K562 (cell line): ENCODE results near the gene TMOD2. TPM values are rescaled to one million over a fixed set of nuclear protein-coding genes. Genes with fewer than 3 reads are reported as not detected.
A peak's percentile ranks its signal among the peaks of the same experiment; 100 is the strongest.

Source experiments
- ATAC-seq: fragments of 200-7000 bp; cut with Tn5 transposase; 3 replicates; pipeline ENCODE4 v1.9.1; 2020; ENCODE audit warnings: moderate library complexity
- BruUV-seq: library from RNA; stranded (reverse); fragments of 400-500 nt; replicated peaks from 2 replicates; lab custom pipeline; 2021; lab: Mats Ljungman, UMichigan
- CTCF ChIA-PET: fragments of 300-600 bp; formaldehyde crosslinking; extraction: SDS; loops from one replicate; lab custom pipeline; 2021; ENCODE audit warnings: low intra/inter-chr PET ratio; lab: Yijun Ruan, JAX
- POLR2A ChIA-PET: fragments of 300-600, 350-650 bp; sonication (Branson Sonifier 250); formaldehyde crosslinking; extraction: SDS; loops from one replicate; lab custom pipeline; 2021; ENCODE audit warnings: antibody characterized with exemption, inconsistent platforms; lab: Yijun Ruan, JAX
- DNase-seq, 4 experiments: peaks; one replicate each; pipeline versions ENCODE4 v3.0.0 to v3.0.0-alpha.2; 2011 to 2018; ENCODE audit warnings: low spot score in 3 of 4, mixed read lengths in 3 of 4; ENCODE audit errors: extremely low read depth in 1 of 4
- FAIRE-seq: peaks from 2 replicates; lab custom pipeline; 2011; peaks lifted over from hg19 to GRCh38; lab: Jason Lieb, UNC
- H2AFZ ChIP-seq: 2 replicates; pipeline ENCODE4 v1.6.0; 2011; ENCODE audit warnings: low read depth, low read length, control low read depth, inconsistent platforms
- H3K27ac ChIP-seq: fragments of 200-600 bp; 3 replicates; pipeline ENCODE4 v1.8.0; 2011; ENCODE audit warnings: low read depth, mild to moderate bottlenecking, control low read depth, inconsistent platforms, low read length, moderate library complexity, mixed read lengths; ENCODE audit errors: extremely low read depth
- H3K27me3 ChIP-seq, 2 experiments: fragments of 300-600 bp in 1 of 2; 2 replicates in 1 of 2; 3 replicates in 1 of 2; pipeline versions ENCODE4 v1.6.0 to v1.8.0; 2011; ENCODE audit warnings: inconsistent platforms in 2 of 2, low read length in 2 of 2, mild to moderate bottlenecking in 1 of 2, mixed read lengths in 1 of 2, moderate library complexity in 1 of 2; ENCODE audit not compliant: control insufficient read depth in 2 of 2, insufficient read depth in 2 of 2
- H3K36me3 ChIP-seq: fragments of 300-600 bp; 3 replicates; pipeline ENCODE4 v1.8.0; 2011; ENCODE audit warnings: mild to moderate bottlenecking, low read length, inconsistent platforms; ENCODE audit not compliant: control insufficient read depth, insufficient read depth
- H3K4me1 ChIP-seq, 2 experiments: fragments of 200-600 bp in 1 of 2; replicated peaks in 1 of 2; 2 replicates in 1 of 2; 3 replicates in 1 of 2; pipeline versions ENCODE4 v1.5.1 to v1.8.0; 2011; ENCODE audit warnings: inconsistent platforms in 2 of 2, low read length in 2 of 2, mild to moderate bottlenecking in 1 of 2, mixed read lengths in 1 of 2, moderate library complexity in 1 of 2; ENCODE audit not compliant: control insufficient read depth in 2 of 2, insufficient read depth in 2 of 2
- H3K4me2 ChIP-seq: 2 replicates; pipeline ENCODE4 v1.6.1; 2011; ENCODE audit warnings: low read length, control low read depth, inconsistent platforms, mixed read lengths; ENCODE audit not compliant: insufficient read depth
- H3K4me3 ChIP-seq: fragments of 200-600 bp; sonication (generic), shearing (Covaris generic); 2 replicates; pipeline ENCODE4 v1.5.1; 2016; ENCODE audit warnings: control low read depth, inconsistent platforms
- H3K79me2 ChIP-seq: fragments of 200-600 bp; 3 replicates; pipeline ENCODE4 v1.8.0; 2011; ENCODE audit warnings: low read length, inconsistent platforms; ENCODE audit not compliant: control insufficient read depth, insufficient read depth
- H3K9ac ChIP-seq, 2 experiments: 2 replicates each; pipeline versions ENCODE4 v1.6.0 to v1.6.1; 2011; ENCODE audit warnings: low read depth in 2 of 2, low read length in 2 of 2, control low read depth in 1 of 2, inconsistent platforms in 1 of 2, mild to moderate bottlenecking in 1 of 2, mixed read lengths in 1 of 2; ENCODE audit not compliant: insufficient read depth in 1 of 2
- H3K9me1 ChIP-seq: one replicate; pipeline ENCODE4 v1.6.0; 2011; ENCODE audit warnings: inconsistent platforms, mild to moderate bottlenecking, low read length, moderate library complexity; ENCODE audit not compliant: control insufficient read depth, insufficient read depth
- H3K9me3 ChIP-seq: replicated peaks from 2 replicates; pipeline ENCODE4 v1.5.1; 2011; ENCODE audit warnings: low read depth, low read length, inconsistent platforms; ENCODE audit not compliant: control insufficient read depth, insufficient read depth
- H4K20me1 ChIP-seq: replicated peaks from 2 replicates; pipeline ENCODE4 v1.6.1; 2011; ENCODE audit warnings: low read length, inconsistent platforms, mixed read lengths; ENCODE audit not compliant: control insufficient read depth, insufficient read depth
- ATF4 ChIP-seq: fragments of 450-650 bp; formaldehyde crosslinking; IDR thresholded peaks from 2 replicates; pipeline ENCODE4 v1.4.0; 2022; ENCODE audit warnings: mild to moderate bottlenecking, moderate library complexity
- CC2D1A ChIP-seq: fragments of 450-650 bp; IDR thresholded peaks from 2 replicates; pipeline ENCODE4 v1.6.1; 2017; ENCODE audit warnings: mild to moderate bottlenecking
- CHAMP1 ChIP-seq: fragments of 450-650 bp; IDR thresholded peaks from 2 replicates; pipeline ENCODE4 v1.6.1; 2016; ENCODE audit warnings: mild to moderate bottlenecking
- CLOCK ChIP-seq: fragments of 250-450 bp; sonication (Bioruptor Pico); IDR thresholded peaks from 2 replicates; pipeline ENCODE4 v1.4.0; 2020; ENCODE audit warnings: mild to moderate bottlenecking, moderate library complexity, borderline replicate concordance
- FOXA1 ChIP-seq: fragments of 450-650 bp; IDR thresholded peaks from 2 replicates; pipeline ENCODE4 v1.6.1; 2016; ENCODE audit warnings: mild to moderate bottlenecking, borderline replicate concordance
- GABPB1 ChIP-seq: sonication (generic); formaldehyde crosslinking; IDR thresholded peaks from 2 replicates; pipeline ENCODE4 v1.8.0; 2022; ENCODE audit warnings: mild to moderate bottlenecking, missing genetic modification reagents
- MAFG ChIP-seq: fragments of 450-650 bp; conservative IDR thresholded peaks from 2 replicates; pipeline ENCODE4 v1.6.1; 2016; ENCODE audit warnings: missing genetic modification characterization, missing compliant biosample characterization
- NFATC3 ChIP-seq: fragments of 450-650 bp; IDR thresholded peaks from 2 replicates; pipeline ENCODE4 v1.6.1; 2017; ENCODE audit warnings: mild to moderate bottlenecking
- TRIM25 ChIP-seq: fragments of 450-650 bp; IDR thresholded peaks from 2 replicates; pipeline ENCODE4 v1.7.0; 2016; ENCODE audit warnings: borderline replicate concordance
- ZNF316 ChIP-seq: fragments of 450-650 bp; IDR thresholded peaks from 2 replicates; pipeline ENCODE4 v1.6.1; 2016
- ZNF511 ChIP-seq: sonication (generic); formaldehyde crosslinking; IDR thresholded peaks from 2 replicates; pipeline ENCODE4 v1.8.0; 2022; ENCODE audit warnings: mild to moderate bottlenecking, missing genetic modification reagents
- WGBS: fragments of 100-300 bp; shearing (Covaris generic); methylation state at CpG from one replicate; pipeline ENCODE4 v1.1.6; 2016; ENCODE audit warnings: low coverage, mixed read lengths; ENCODE audit not compliant: insufficient coverage; ENCODE audit errors: missing lambda C conversion rate; 5-methylcytosine and 5-hydroxymethylcytosine counted together
- in situ Hi-C: fragments of 300-500 bp; cut with MboI; formaldehyde crosslinking; loops from 4 replicates; pipeline ENCODE4 v1.15.0; 2018; ENCODE audit warnings: inconsistent platforms, mixed read lengths
- intact Hi-C: fragments of 100-400 bp; cut with micrococcal nuclease; formaldehyde crosslinking; loops from 2 replicates; pipeline ENCODE4 v1.14.2; 2022
- polyA plus RNA-seq, 8 experiments: library from polyadenylated mRNA; depleted of rRNA in 4 of 8; stranded (reverse) in 5 of 8; unstranded in 3 of 8; fragments of >200 nt; fragmentation: Nextera tagmentation in 2 of 8; fragmentation: Illumina TruSeq in 1 of 8; extraction: Ambion mirVana in 2 of 8; extraction: Trizol in 1 of 8; gene quantifications; 2 replicates each; pipeline versions ENCODE4 v1.2.1 to v1.2.3, GENCODE V29; 2011 to 2014; ENCODE audit warnings: inconsistent platforms in 1 of 8, missing spikeins in 1 of 8
- total RNA-seq, 7 experiments: library from RNA; depleted of rRNA in 6 of 7; stranded (reverse); fragments of >200 nt in 6 of 7; fragmentation: Illumina TruSeq in 2 of 7; extraction: Trizol in 2 of 7; gene quantifications; 2 replicates each; pipeline versions ENCODE4 v1.2.1 to v1.2.3, GENCODE V29; 2011 to 2021; ENCODE audit warnings: low replicate concordance in 1 of 7

The TMOD2 gene
- total and polyA plus RNA-seq, 9 of the 15 experiments (the other 6 are each of a cell fraction or from before 2014, with no cell fraction given) = 0.49 to 3.8 (median 3.0) TPM

GRCh38 chr15:51720201-51720995 is 31.0 kb upstream of the TMOD2 start:
- Histone ChIP-seq H3K9me3 (no peaks in the 10 kb centered on the region), H3K9me1 (no peaks in the 10 kb centered on the region), H3K27me3 (no peaks in the 10 kb centered on the region), H2AFZ (no peak overlapping the region), H3K27ac (no peak overlapping the region), H3K36me3 (peaks cover 24% of the 10 kb centered on the region; the same call in 2 of the 3 replicates), H3K4me1 (peaks cover 0 to 7% of the 10 kb centered on the region in 2 experiments; a peak in 2 of 5 replicates), H4K20me1 (no peaks in the 10 kb centered on the region), H3K9ac (no peak overlapping the region), H3K4me3 (no peak overlapping the region), H3K79me2 (no peaks in the 10 kb centered on the region), H3K4me2 (no peak overlapping the region)
- intact Hi-C loops = no loop called here
- in situ Hi-C loops = no loop called here
- CTCF ChIA-PET = no interaction called here
- FAIRE-seq = no peak
- BruUV-seq = TSS peak; percentile 50
- 58% methylated on average over 8 of the region's 8 CpGs for WGBS
- POLR2A ChIA-PET = interaction anchor here (1.5 kb wide), 1 partner anchor 16 kb away, joined by 6 read pairs; no protein-coding TSS in a partner anchor
- 0 out of 3 replicates have a peak, but pooled peaks have one; percentile 20 for ATAC-seq
- DNase-seq = no peak
- TF ChIP-seq FOXA1 (no peak), ZNF316 (peak; percentile 87), ZNF511 (CRISPR knock-in tag) (no peak), CHAMP1 (peak; percentile 37; the same call in 1 of the 2 replicates), MAFG (peak; percentile 46), NFATC3 (no peak), CLOCK (CRISPR knock-in tag) (no peak), CC2D1A (peak; percentile 40; the same call in 1 of the 2 replicates), GABPB1 (CRISPR knock-in tag) (no peak), TRIM25 (no peak), ATF4 (CRISPR knock-in tag) (no peak)
